Effector memory CD8-positive, alpha-beta T cell (primary cell): ENCODE results near the gene INA.
"Not testable (repeated sequence)": the region's sequence is repeated elsewhere in the genome, so short reads cannot be mapped to it uniquely, and the experiment has no call there.

Experiments
- ATAC-seq: fragments of 150-1000 bp; cut with Tn5 transposase; replicated peaks from 2 replicates; pipeline ENCODE4 v1.10.0; 2021; ENCODE audit warnings: mild to moderate bottlenecking, moderate library complexity
- DNase-seq, 3 experiments: peaks; one replicate each; pipeline ENCODE4 v3.0.0; 2021
- H3K27ac Mint-ChIP-seq, 2 donors: one replicate each; pipeline ENCODE4 v1.8.0; 2022; ENCODE audit warnings: mild to moderate bottlenecking in 2 of 2, mixed read lengths in 2 of 2, moderate library complexity in 2 of 2
- H3K27me3 Mint-ChIP-seq, 2 donors: one replicate each; pipeline ENCODE4 v1.8.0; 2022; ENCODE audit warnings: mixed read lengths in 2 of 2
- H3K36me3 Mint-ChIP-seq: one replicate; pipeline ENCODE4 v1.8.0; 2022; ENCODE audit warnings: mild to moderate bottlenecking, moderate library complexity, mixed read lengths; ENCODE audit not compliant: insufficient read depth
- H3K4me1 Mint-ChIP-seq, 2 donors: one replicate each; pipeline ENCODE4 v1.8.0; 2022; ENCODE audit warnings: low read depth in 2 of 2, mixed read lengths in 2 of 2
- H3K4me3 Mint-ChIP-seq, 2 donors: one replicate each; pipeline ENCODE4 v1.8.0; 2022; ENCODE audit warnings: mild to moderate bottlenecking in 2 of 2, mixed read lengths in 2 of 2, moderate library complexity in 2 of 2
- H3K9me3 Mint-ChIP-seq, 2 donors: one replicate each; pipeline ENCODE4 v1.8.0; 2022; ENCODE audit warnings: mixed read lengths in 2 of 2

INA gene

GRCh38 chr10:103254538-103255325 lies 22.2 kb upstream of the INA start:
- Mint-ChIP-seq H3K27ac (peak overlapping the region in 1 of 2 donors; percentile 24), H3K36me3 (peaks cover 14% of the 10 kb centered on the region), H3K27me3 (peaks cover 7 to 11% of the 10 kb centered on the region in 2 donors), H3K9me3 (peaks cover 5 to 6% of the 10 kb centered on the region in 2 donors), H3K4me3 (no peak overlapping the region), H3K4me1 (peaks cover 3% of the 10 kb centered on the region in 2 donors)
- ATAC-seq (no peak), DNase-seq (no peak)

GRCh38 chr10:103256613-103257012 lies 20.3 kb upstream of the INA start:
- Mint-ChIP-seq H3K4me3 (no peak overlapping the region), H3K36me3 (no peaks in the 10 kb centered on the region), H3K27me3 (peaks cover 23 to 30% of the 10 kb centered on the region in 2 donors), H3K27ac (no peak overlapping the region), H3K4me1 (no peaks in the 10 kb centered on the region), H3K9me3 (peaks cover 0 to 3% of the 10 kb centered on the region in 2 donors)
- DNase-seq (no peak), ATAC-seq (no peak)

GRCh38 chr10:103257812-103258211 lies 19.1 kb upstream of the INA start:
- Mint-ChIP-seq H3K4me3 (no peak overlapping the region), H3K4me1 (no peaks in the 10 kb centered on the region), H3K27me3 (peaks cover 28 to 42% of the 10 kb centered on the region in 2 donors), H3K9me3 (peaks cover 0 to 3% of the 10 kb centered on the region in 2 donors), H3K36me3 (no peaks in the 10 kb centered on the region), H3K27ac (no peak overlapping the region)
- no peak for DNase-seq
- ATAC-seq: no peak

DNA sequence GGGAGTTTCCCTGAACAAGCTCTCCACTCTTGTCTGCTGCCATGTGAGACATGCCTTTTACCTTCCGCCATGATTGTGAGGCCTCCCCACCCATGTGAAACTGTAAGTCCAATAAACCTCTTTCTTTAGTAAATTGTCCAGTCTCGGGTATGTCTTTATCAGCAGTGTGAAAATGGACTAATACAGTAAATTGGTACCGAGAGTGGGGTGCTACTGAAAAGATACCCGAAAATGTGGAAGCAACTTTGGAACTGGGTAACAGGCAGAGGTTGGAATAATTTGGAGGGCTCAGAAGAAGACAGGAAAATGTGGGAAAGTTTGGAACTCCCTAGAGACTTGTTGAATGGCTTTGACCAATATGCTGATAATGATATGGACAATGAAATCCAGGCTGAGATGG lies 18.0 kb upstream of the INA start:
- H3K4me1 Mint-ChIP-seq, H3K9me3 Mint-ChIP-seq, DNase-seq, H3K4me3 Mint-ChIP-seq, H3K27ac Mint-ChIP-seq, ATAC-seq, H3K36me3 Mint-ChIP-seq: not testable (repeated sequence)
- peaks cover 37 to 53% of the 10 kb centered on the region in 2 donors for H3K27me3 Mint-ChIP-seq

DNA sequence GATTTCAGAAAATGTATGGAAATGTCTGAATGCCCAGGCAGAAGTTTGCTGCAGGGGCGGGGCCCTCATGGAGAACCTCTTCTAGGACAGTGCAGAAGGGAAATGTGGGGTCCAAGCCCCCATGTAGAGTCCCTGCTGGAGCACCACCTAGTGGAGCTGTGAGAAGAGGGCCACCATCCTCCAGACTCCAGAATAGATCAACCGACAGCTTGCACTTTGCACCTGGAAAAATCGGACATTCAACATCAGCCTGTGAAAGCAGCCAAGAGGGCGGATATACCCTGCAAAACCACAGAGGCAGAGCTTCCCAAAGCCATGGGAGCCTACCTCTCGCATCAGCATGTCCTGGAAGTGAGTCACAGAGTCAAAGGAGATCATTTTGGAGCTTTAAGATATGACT lies 16.9 kb upstream of the INA start:
- Mint-ChIP-seq H3K4me1 (no peaks in the 10 kb centered on the region), H3K36me3 (no peaks in the 10 kb centered on the region), H3K27me3 (peaks cover 43 to 59% of the 10 kb centered on the region in 2 donors), H3K9me3 (peaks cover 0 to 3% of the 10 kb centered on the region in 2 donors), H3K27ac (no peak overlapping the region), H3K4me3 (no peak overlapping the region)
- ATAC-seq: no peak
- DNase-seq: no peak

DNA sequence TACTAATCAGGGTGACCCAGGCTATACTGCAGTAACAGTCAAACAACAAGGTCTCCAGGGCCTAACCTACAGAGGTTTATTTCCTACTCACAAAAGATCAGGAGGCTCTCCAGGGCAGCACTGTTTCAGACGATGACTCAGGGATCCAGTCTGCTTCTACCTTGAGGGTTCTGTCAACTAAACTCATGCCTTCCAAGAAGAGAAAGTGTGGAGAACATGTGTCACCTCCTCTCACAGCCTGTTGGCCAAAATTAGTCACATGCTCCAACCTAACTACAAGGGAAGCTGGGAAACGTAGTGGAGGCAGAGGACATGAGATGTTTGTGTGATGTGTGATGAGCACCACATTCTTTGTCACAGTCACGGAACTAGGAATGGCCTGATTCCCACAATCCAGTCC lies 14.7 kb upstream of the INA start:
- ATAC-seq (no peak), DNase-seq (no peak)
- Mint-ChIP-seq H3K4me3 (no peak overlapping the region), H3K9me3 (peaks cover 0 to 3% of the 10 kb centered on the region in 2 donors), H3K36me3 (no peaks in the 10 kb centered on the region), H3K27ac (no peak overlapping the region), H3K27me3 (peaks cover 60 to 79% of the 10 kb centered on the region in 2 donors), H3K4me1 (no peaks in the 10 kb centered on the region)

DNA sequence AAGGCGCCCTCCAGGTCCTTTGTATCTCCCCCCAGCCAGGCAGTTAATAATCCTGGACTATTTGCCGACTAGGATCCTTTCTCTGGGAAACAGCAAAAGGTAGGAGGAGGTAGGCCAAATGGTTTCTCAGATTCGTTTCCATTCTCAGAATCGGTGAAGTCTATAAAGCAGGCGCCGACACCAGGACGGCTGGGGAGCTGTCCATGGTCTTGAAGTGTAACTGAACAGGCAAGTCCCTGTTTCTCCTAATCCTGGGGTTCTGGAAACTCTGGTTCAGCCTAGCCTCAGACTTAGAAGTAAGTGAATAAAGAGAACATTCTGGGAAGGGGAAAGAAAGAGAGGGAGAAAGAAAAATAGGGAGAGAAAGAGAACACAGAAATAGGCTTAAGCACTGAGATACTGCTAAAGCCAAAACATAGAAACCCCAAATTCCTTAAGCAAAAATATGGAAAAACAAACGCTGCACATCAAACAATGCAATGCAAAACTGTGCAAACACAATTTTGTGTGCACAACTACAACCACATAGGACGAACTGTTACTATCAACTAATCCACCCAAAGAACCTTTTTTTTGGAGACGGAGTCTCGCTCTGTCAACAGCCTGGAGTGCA lies 11.1 kb upstream of the INA start:
- Mint-ChIP-seq H3K27ac (no peak overlapping the region), H3K36me3 (no peaks in the 10 kb centered on the region), H3K4me3 (no peak overlapping the region), H3K9me3 (no peaks in the 10 kb centered on the region), H3K27me3 (peaks cover 66 to 78% of the 10 kb centered on the region in 2 donors), H3K4me1 (no peaks in the 10 kb centered on the region)
- peak in 2 of 3 experiments; percentile 9 to 10 for DNase-seq
- no peak for ATAC-seq

DNA sequence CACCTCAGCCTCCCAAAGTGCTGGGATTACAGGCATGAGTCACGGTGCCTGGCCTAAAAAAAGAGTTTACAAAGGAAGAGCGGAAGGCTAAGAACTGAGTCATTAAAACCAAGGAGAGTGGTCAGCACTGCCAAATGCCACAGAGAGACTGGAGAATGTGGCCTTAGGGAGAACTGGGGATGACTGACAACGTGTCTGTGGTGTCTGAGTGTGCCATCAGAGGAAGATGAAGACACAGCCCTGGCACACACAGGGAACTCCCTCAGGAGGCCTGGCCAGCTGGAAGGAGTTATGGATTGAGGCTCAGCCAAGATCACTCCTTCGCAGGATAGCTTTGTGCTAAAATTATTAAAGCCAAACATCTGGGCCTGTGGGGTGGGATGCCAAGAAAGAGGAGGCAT lies 3.9 kb upstream of the INA start:
- Mint-ChIP-seq H3K27me3 (peaks cover 52 to 72% of the 10 kb centered on the region in 2 donors), H3K9me3 (no peaks in the 10 kb centered on the region), H3K4me3 (no peak overlapping the region), H3K27ac (no peak overlapping the region), H3K4me1 (peaks cover 0 to 7% of the 10 kb centered on the region in 2 donors), H3K36me3 (no peaks in the 10 kb centered on the region)
- DNase-seq (no peak), ATAC-seq (no peak)

DNA sequence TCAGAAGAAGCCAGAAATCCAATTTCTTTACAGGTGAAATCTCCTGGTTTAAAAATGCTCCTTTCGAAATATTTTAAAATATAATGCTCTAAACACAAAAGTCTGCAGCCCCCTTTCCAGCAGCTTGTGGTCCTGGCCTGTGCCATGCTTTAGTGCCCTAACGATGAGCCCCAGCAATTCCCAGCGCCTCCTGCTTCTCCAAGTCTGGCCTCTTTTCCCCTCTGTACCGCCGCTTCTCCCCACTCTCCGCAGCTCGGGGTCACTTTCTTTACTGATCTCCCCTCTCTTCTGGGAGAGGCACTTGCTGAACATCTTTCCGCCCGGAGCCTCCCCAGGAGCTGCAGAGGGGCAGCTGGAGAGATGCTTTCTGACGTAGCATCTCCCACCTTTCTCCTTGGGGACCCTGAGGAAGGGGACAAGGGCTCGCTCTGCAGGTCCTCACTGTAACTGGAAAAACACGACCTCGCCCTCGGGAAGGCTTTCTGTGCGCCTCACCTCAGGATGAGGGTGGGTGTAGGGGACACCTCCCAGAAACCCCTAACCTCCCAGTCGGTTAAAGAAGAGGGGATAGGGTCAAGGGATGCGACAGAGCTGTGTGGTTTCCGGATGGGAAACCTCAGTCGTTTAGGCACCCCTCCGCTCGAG lies 565 bp upstream of the INA start:
- Mint-ChIP-seq H3K36me3 (no peaks in the 10 kb centered on the region), H3K4me1 (peaks cover 0 to 10% of the 10 kb centered on the region in 2 donors), H3K9me3 (peaks cover 0 to 8% of the 10 kb centered on the region in 2 donors), H3K27ac (no peak overlapping the region), H3K4me3 (peak overlapping the region; percentile 44 to 60), H3K27me3 (peaks cover 63 to 85% of the 10 kb centered on the region in 2 donors)
- ATAC-seq (no peak), DNase-seq (no peak)

DNA sequence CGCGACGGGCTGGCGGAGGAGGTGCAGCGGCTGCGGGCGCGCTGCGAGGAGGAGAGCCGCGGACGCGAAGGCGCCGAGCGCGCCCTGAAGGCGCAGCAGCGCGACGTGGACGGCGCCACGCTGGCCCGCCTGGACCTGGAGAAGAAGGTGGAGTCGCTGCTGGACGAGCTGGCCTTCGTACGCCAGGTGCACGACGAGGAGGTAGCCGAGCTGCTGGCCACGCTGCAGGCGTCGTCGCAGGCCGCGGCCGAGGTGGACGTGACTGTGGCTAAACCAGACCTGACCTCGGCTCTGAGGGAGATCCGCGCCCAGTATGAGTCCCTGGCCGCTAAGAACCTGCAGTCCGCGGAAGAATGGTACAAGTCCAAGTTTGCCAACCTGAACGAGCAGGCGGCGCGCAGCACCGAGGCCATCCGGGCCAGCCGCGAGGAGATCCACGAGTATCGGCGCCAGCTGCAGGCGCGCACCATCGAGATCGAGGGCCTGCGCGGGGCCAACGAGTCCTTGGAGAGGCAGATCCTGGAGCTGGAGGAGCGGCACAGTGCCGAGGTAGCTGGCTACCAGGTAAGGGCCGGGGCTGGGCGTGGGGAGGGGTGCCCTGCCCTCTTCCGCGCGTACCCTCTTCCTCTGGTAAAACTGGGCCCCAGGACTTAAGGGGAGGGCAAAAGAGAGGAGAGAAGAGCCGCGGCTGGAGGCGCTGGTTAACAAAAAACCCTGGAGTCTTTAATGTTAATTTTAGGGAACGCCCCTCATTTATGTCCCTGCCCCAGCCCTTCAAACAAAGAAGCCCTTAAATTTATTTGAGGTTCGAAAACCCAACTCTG lies 987 bp downstream of the INA start:
- H3K4me1 Mint-ChIP-seq: peaks cover 5 to 16% of the 10 kb centered on the region in 2 donors
- H3K36me3 Mint-ChIP-seq: no peaks in the 10 kb centered on the region
- ATAC-seq: no peak
- DNase-seq: no peak
- H3K27ac Mint-ChIP-seq: peak overlapping the region in 1 of 2 donors; percentile 44
- no peak overlapping the region for H3K4me3 Mint-ChIP-seq
- H3K27me3 Mint-ChIP-seq: peaks cover 58 to 85% of the 10 kb centered on the region in 2 donors
- H3K9me3 Mint-ChIP-seq: peaks cover 0 to 8% of the 10 kb centered on the region in 2 donors

- peaks cover 5 to 16% of the 10 kb centered on the region in 2 donors for H3K4me1 Mint-ChIP-seq
- ATAC-seq: no peak
- no peak for DNase-seq
- H3K27me3 Mint-ChIP-seq: peaks cover 63 to 82% of the 10 kb centered on the region in 2 donors
- H3K36me3 Mint-ChIP-seq: no peaks in the 10 kb centered on the region
- no peak overlapping the region for H3K27ac Mint-ChIP-seq
- H3K4me3 Mint-ChIP-seq: peak overlapping the region; percentile 29 to 40
- peaks cover 0 to 8% of the 10 kb centered on the region in 2 donors for H3K9me3 Mint-ChIP-seq
These were observed 1.5 kb downstream of the INA start for GRCh38 chr10:103278537-103278823.

DNA sequence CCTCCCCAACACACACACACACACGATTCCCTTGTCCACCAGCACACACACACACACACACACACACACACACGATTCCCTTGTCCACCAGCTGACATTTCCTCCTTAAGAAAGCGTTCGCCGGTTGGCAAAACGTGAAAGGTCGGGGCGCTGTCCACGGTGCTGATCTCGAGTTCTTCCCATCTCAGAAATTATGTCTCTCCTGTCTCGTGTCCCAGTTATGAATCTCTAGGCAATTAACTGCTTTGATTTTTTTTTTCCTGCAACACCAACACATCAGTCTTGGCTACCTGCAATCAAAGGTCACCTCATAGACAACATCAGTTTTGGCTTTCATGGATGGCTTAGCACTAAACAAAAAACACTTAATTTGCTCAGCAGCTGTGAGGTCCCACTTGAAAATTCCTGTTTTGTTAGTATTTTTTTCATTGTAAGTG lies 1.9 kb downstream of the INA start:
- H3K4me3 Mint-ChIP-seq: peak overlapping the region; percentile 29 to 40
- no peak for ATAC-seq
- DNase-seq: peak in 2 of 3 experiments; percentile 15 to 22

GRCh38 chr10:103280031-103280430 lies 3.1 kb downstream of the INA start:
- Mint-ChIP-seq H3K36me3 (no peaks in the 10 kb centered on the region), H3K27ac (no peak overlapping the region), H3K9me3 (peaks cover 0 to 8% of the 10 kb centered on the region in 2 donors), H3K4me3 (no peak overlapping the region), H3K4me1 (peaks cover 5 to 16% of the 10 kb centered on the region in 2 donors), H3K27me3 (peaks cover 76 to 85% of the 10 kb centered on the region in 2 donors)
- DNase-seq (no peak), ATAC-seq (no peak)

More for the DNA sequence above, 1.9 kb downstream of the INA start:
- Mint-ChIP-seq H3K36me3 (no peaks in the 10 kb centered on the region), H3K9me3 (peaks cover 0 to 8% of the 10 kb centered on the region in 2 donors), H3K27ac (no peak overlapping the region), H3K4me1 (peaks cover 5 to 16% of the 10 kb centered on the region in 2 donors), H3K27me3 (peaks cover 67 to 78% of the 10 kb centered on the region in 2 donors)
